ENCODE results near the gene GLOD4. TPM values are rescaled to one million over a fixed set of nuclear protein-coding genes. Genes with fewer than 3 reads are reported as not detected.

GLOD4 gene
- total RNA-seq, 1 donor, result 40.2 TPM

DNA sequence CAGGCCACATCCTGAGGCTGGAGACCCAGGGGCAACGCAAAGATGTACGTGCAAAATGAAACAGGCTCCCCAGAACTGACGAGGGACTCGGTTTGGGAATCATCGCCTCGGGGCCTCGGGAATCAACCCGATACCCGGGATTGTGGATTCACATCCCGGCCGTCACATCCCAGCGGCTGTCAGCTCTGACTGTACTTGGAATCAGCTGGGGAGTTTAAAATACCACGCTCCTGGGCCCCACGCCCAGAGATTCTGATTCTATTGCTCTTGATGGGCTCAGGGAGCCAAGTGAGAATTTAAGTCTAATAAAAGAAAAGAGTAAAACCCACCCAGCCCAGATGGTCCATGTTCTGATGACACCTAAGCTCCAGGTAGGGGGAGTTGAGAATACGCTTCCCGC, 42.3 kb upstream of the GLOD4 start:
- no peak overlapping the region for H3K4me3 ChIP-seq (ENCODE audit: low read depth, low read length)
- DNase-seq (ENCODE audit: low read depth), result no peak
- TF ChIP-seq, protein P1, sequence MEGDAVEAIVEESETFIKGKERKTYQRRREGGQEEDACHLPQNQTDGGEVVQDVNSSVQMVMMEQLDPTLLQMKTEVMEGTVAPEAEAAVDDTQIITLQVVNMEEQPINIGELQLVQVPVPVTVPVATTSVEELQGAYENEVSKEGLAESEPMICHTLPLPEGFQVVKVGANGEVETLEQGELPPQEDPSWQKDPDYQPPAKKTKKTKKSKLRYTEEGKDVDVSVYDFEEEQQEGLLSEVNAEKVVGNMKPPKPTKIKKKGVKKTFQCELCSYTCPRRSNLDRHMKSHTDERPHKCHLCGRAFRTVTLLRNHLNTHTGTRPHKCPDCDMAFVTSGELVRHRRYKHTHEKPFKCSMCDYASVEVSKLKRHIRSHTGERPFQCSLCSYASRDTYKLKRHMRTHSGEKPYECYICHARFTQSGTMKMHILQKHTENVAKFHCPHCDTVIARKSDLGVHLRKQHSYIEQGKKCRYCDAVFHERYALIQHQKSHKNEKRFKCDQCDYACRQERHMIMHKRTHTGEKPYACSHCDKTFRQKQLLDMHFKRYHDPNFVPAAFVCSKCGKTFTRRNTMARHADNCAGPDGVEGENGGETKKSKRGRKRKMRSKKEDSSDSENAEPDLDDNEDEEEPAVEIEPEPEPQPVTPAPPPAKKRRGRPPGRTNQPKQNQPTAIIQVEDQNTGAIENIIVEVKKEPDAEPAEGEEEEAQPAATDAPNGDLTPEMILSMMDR (IDR thresholded peaks at IDR 0.05; ENCODE audit: insufficient read depth, low read depth, low read length), result no peak

DNA sequence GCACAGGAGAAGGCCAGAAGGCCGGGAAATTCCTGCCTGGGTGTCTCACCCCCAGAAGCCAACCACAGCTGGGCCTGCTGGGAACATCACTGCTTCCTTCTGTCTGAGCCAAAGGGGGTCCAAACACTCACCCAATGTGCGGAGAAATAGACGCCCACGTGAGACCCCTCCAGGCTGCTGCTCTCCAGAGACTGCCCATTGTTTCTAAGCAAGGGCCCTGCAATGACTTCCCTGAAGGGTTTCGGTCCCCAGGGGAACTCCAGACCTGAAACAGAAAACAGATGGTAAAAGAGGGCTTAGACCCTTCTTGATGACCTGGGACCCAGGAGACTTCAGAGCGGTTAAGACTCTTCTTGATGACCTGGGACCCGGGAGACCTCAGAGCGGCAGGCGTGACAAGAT, 41.4 kb upstream of the GLOD4 start:
- no peak overlapping the region for H3K4me3 ChIP-seq (ENCODE audit: low read depth, low read length)
- DNase-seq (ENCODE audit: low read depth), result no peak
- TF ChIP-seq, protein P1 (IDR thresholded peaks at IDR 0.05; ENCODE audit: insufficient read depth, low read depth, low read length), result no peak

DNA sequence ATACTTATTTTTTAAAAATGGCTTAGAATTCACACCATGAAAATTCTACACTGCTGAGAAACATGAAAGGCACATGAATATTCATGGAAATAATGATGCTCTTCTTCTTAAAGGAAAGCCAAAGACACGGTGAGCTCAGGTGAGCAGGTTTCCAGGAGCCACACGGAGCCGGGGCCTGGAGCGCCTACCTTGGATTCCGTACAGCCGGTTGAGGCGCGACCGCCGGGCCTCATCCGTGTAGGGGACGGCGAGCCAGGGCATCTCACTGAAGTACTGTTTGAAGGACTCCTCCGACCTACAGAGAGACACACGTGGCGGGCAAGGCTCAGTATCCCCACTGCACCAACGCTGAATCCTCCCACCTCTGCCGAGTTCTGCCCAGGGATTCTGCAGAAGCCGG, 37.2 kb upstream of the GLOD4 start:
- DNase-seq (ENCODE audit: low read depth), result no peak
- TF ChIP-seq, protein P1 (IDR thresholded peaks at IDR 0.05; ENCODE audit: insufficient read depth, low read depth, low read length), result no peak
- H3K4me3 ChIP-seq (ENCODE audit: low read depth, low read length), result no peak overlapping the region

GRCh38 chr17:814371-814770, 32.3 kb upstream of the GLOD4 start:
- no peak overlapping the region for H3K4me3 ChIP-seq (ENCODE audit: low read depth, low read length)
- TF ChIP-seq, protein P1 (IDR thresholded peaks at IDR 0.05; ENCODE audit: insufficient read depth, low read depth, low read length), result no peak
- DNase-seq (ENCODE audit: low read depth), result no peak

GRCh38 chr17:812638-813204, 30.6 kb upstream of the GLOD4 start:
- TF ChIP-seq, protein P1 (IDR thresholded peaks at IDR 0.05; ENCODE audit: insufficient read depth, low read depth, low read length), result no peak
- no peak for DNase-seq (ENCODE audit: low read depth)
- no peak overlapping the region for H3K4me3 ChIP-seq (ENCODE audit: low read depth, low read length)

- TF ChIP-seq, protein P1 (IDR thresholded peaks at IDR 0.05; ENCODE audit: insufficient read depth, low read depth, low read length), result no peak
- H3K4me3 ChIP-seq (ENCODE audit: low read depth, low read length), result no peak overlapping the region
- DNase-seq (ENCODE audit: low read depth), result no peak
These were observed 29.1 kb upstream of the GLOD4 start for GRCh38 chr17:811051-811784.
